GM18951 (cell line): ENCODE data around the gene NAPSA.

Experiments used
- POLR2A ChIP-seq: IDR thresholded peaks from 4 replicates; pipeline ENCODE4 v1.6.1; 2011; ENCODE audit warnings: mild to moderate bottlenecking; ENCODE audit not compliant: insufficient read length, insufficient read depth; ENCODE audit errors: extremely low read depth
- in situ Hi-C: fragments of 300-500 bp; cut with MboI; formaldehyde crosslinking; loops from one replicate; pipeline ENCODE4 v1.12.0; 2022; ENCODE audit warnings: low sequenced_read_pairs, mixed read lengths, inconsistent platforms; ENCODE audit not compliant: unreplicated experiment

NAPSA gene

GRCh38 chr19:50365434-50366306, at the start of gene NAPSA:
Gene NAPSA, minus strand, starts transcription at chr19:50365639. Its CDS starts 18 bp downstream, at chr19:50365621.
- no peak for TF ChIP-seq POLR2A
- in situ Hi-C loops: loop anchor here (25.0 kb wide), 1 partner anchor 422 kb away; the partner anchor contains the start of gene ACP4

- TF ChIP-seq POLR2A: no peak
- in situ Hi-C loops: no loop called here
These were observed 48.1 kb upstream of the NAPSA start for GRCh38 chr19:50413531-50413930.

DNA sequence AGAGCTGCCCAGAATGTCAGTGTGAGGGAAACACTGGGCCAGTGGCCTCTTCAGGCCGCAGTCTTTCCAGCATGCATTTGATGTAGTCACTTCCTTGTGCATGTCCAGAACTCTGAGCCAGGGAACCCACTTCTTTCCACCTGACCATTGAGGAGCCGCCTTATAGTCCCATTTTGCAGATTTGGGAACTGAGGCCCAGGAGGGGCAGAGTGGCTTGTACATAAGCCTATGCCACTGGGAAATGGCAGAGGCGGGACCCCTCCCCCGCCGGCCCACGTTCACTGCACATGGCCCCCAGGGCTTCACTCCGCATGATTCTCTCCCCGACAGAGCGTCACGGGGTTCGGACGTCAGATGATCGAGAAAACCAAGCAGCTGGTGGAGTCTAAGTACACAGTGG, 47.7 kb upstream of the NAPSA start:
- in situ Hi-C loops: no loop called here
- TF ChIP-seq POLR2A: no peak

DNA sequence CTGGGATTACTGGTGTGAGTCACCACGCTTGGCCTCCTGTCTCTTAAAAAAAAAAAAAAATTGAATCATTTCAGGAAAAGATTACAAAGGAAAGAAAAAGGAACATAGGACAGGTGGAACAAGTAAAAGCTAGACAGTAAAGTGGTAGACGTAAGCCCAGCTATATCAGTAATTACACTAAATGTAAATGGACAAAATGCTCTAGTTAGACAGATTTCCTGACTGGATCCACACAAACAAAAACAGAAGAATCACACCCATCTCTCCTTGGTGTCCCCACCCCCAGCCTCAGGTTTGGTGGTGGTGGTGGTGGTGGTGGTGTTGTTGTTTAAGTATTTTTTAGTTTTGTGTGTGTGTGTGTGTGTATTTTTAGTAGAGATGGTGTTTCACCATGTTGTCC, 47.0 kb upstream of the NAPSA start:
- TF ChIP-seq POLR2A: no peak
- in situ Hi-C loops: no loop called here

DNA sequence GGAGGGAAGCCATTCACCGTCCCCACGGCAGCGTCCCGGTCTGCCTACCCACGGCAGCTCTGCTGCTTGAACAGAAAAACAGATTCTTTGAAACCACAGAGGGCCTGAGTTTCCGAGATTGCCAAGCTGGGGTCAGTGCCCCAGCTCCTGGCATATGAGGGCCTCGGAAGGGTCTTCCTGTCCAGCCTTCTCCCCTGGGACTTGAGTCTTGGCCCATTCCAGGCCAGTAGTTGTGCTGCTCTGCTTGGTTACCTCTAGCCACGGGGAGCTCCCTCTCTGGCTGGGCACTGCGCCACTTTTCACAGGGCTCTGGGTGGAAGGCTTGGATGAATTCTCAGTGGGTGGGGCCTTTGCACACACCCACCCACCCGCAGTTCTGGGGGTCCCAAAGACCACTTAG, 44.7 kb upstream of the NAPSA start:
- no peak for TF ChIP-seq POLR2A
- in situ Hi-C loops: no loop called here

GRCh38 chr19:50409347-50409746, 43.9 kb upstream of the NAPSA start:
- in situ Hi-C loops: no loop called here
- no peak for TF ChIP-seq POLR2A

GRCh38 chr19:50406829-50407228, 41.4 kb upstream of the NAPSA start:
- in situ Hi-C loops: no loop called here
- TF ChIP-seq POLR2A: no peak

DNA sequence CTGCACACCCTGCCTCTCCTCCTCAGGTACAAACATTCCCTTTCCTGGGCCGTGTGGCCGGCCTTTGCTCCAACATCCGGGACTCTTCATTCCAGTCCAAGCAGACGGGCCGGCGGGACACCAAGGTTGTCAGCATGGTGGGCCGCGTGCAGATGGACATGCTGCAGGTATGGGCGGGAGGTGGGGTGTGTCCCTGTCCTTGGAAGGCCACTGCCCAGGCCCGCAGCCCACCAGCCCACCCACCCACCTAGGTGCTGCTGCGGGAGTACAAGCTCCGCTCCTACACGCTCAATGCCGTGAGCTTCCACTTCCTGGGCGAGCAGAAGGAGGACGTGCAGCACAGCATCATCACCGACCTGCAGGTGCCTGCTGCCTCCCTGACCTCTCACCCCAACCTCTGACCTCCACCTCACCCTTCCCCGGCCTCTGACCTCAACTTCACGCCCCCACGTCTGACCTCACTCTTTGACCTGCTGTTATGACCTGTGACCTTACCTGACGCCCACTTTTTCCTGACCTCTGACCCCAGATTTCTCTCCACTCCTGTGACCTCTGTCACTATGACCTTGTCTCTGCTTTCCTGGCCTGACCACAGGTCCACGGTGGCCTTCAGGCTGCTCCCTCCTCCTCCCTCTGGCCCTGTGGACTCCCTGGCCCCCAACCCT, 40.8 kb upstream of the NAPSA start:
- in situ Hi-C loops: no loop called here
- no peak for TF ChIP-seq POLR2A

DNA sequence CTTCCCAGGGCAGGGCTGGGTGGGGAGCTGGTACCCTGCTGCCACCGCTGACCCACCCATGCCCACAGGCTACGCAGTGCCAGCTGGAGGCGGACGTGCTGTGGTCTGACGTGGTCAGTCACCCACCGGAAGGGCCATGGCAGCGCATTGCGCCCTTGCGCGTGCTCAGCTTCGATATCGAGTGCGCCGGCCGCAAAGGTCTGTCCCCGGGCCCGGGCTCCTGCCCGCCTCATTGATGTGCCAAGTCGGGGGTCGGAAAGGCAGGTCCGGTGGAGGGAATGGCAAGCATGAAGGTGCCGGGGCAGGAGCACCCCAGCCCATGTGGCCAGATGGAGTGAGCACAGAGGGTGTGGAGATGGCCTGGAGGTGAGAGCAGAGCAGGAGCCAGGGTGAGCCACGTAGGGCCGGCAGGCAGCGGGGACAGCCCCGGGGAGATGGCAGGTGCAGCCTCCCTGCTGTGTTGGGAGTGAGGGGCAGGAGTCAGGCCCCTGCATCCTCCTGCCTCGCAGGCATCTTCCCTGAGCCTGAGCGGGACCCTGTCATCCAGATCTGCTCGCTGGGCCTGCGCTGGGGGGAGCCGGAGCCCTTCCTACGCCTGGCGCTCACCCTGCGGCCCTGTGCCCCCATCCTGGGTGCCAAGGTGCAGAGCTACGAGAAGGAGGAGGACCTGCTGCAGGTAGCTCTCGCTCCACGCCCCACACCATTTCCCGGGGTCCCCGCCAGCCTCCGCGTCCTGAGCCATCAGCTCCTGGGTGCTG, 37.3 kb upstream of the NAPSA start:
- in situ Hi-C loops: no loop called here
- TF ChIP-seq POLR2A: no peak

- in situ Hi-C loops: no loop called here
These were observed 36.4 kb upstream of the NAPSA start for GRCh38 chr19:50401605-50402450.

GRCh38 chr19:50399368-50399745, 33.9 kb upstream of the NAPSA start:
- no peak for TF ChIP-seq POLR2A
- in situ Hi-C loops: no loop called here

More at GRCh38 chr19:50401605-50402450, 36.4 kb upstream of the NAPSA start:
- no peak for TF ChIP-seq POLR2A

DNA sequence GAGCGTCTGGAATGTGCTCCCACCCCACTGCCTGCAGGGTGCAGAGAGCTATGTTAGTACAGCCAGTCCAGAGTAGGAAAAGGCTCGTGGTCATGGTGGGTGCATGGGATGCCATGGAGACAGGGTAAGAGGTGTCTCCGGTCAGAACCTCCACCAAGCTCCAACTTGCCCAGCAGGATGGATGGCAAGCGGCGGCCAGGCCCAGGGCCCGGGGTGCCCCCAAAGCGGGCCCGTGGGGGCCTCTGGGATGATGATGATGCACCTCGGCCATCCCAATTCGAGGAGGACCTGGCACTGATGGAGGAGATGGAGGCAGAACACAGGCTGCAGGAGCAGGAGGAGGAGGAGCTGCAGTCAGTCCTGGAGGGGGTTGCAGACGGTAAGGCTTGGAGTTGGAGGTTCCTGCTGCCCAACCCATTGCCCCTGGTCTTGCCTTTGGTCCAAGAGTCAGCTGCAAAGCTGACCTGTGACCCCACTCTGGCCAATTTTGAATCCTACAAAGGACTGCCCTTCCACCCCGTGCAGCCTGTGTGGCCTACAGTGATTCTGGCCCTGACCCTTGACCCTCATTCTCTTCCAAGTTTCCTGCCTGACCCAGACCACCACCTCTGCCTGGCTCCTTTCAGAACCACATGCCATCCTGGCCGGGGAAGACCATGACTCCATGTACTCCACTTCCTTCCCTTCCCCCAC, 33.4 kb upstream of the NAPSA start:
- TF ChIP-seq POLR2A: no peak
- in situ Hi-C loops: no loop called here
